GM18505 (cell line): Measurements from ENCODE around the gene TAS1R3.

ENCODE experiments used
- ATAC-seq: cut with Tn5 transposase; IDR thresholded peaks from one replicate; pipeline ENCODE4 v1.9.1; 2021; ENCODE audit not compliant: unreplicated experiment
- POLR2A ChIP-seq: IDR thresholded peaks from 4 replicates; pipeline ENCODE4 v1.6.1; 2011; ENCODE audit warnings: borderline replicate concordance; ENCODE audit not compliant: insufficient read depth, insufficient read length; ENCODE audit errors: extremely low read depth

Gene TAS1R3

DNA sequence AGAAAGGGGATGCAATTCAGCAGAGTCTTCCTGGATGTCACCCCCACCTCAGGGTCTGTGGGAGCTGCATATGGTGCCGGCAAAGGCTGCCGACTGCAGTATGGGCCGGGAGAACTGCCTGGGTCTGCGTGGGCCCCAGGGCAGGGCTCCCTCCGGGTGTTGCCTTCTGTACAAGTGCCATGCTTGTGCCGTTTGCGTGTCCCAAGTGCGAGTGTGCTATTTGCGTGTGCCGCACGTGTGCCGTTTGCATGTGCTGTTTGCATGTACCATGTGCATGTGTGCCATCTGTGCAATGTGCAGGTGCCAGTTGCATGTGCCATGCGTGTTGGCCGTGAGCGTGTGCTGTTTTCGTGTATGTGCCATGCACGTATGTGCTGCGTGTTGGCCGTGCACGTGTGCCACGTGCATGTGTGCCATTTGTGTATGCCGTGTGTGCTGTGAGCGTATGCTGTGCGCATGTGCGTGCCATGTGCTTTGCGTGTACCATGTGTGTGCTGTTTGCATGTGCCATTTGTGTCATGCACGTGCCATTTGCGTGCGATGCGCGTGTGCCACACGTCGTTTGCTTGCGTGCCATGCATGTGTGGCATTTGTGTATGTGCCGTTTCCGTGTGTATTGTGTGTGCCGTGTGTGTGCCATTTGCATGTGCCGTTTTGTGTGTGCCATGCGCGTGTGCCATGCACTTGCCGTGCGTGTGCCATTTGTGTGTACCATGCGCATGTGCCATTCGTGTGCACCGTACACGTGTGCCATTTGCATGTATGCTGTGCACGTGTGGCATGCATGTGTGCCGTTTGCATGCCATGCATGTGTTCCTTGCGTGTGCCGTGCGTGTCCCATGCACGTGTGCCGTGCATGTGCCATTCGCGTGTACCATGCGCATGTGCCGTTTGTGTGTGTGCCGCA, 1.5 kb upstream of the TAS1R3 start:
- ATAC-seq, result no peak
- no peak for TF ChIP-seq POLR2A

DNA sequence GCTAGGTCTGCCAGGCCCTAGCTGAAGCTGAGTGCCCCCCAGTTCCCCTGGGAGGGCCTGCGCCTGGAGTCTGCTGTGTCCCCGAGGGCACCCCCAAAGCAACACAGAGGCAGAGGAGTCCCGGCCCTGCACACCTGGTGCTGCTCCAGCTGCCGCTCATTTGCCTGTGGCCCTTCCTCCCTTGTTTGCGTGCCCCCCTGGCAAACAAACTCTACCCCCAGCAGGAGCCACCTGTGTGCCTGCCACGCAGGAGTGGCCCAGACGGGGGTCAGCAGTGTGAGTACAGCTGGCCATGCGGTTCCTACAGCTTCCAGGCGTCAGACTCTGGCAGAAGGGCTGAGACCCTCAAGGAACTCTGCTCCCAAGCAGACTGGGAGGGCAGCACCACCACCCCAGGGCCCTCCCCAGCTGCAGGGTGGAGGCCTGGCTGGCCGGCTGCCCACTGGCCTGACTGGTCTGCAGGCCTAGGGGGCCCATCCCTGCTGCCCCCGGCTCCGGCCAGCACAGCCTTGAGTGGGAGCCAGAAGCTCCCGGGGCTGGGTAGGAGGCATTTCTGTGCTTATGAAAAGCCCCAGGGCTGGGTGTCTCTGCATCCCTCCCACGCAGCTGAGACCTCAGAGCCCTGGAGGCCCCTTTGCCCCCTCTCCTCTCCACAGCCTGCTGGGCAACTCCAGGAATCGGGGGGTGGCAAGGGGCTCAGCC, 563 bp upstream of the TAS1R3 start:
- no peak for ATAC-seq
- TF ChIP-seq POLR2A, result no peak

- ATAC-seq, result no peak
- no peak for TF ChIP-seq POLR2A
Observed at GRCh38 chr1:1332031-1332755, 1.1 kb downstream of the TAS1R3 start.

- no peak for TF ChIP-seq POLR2A
- no peak for ATAC-seq
Observed at GRCh38 chr1:1332774-1333480, 1.8 kb downstream of the TAS1R3 start.

DNA sequence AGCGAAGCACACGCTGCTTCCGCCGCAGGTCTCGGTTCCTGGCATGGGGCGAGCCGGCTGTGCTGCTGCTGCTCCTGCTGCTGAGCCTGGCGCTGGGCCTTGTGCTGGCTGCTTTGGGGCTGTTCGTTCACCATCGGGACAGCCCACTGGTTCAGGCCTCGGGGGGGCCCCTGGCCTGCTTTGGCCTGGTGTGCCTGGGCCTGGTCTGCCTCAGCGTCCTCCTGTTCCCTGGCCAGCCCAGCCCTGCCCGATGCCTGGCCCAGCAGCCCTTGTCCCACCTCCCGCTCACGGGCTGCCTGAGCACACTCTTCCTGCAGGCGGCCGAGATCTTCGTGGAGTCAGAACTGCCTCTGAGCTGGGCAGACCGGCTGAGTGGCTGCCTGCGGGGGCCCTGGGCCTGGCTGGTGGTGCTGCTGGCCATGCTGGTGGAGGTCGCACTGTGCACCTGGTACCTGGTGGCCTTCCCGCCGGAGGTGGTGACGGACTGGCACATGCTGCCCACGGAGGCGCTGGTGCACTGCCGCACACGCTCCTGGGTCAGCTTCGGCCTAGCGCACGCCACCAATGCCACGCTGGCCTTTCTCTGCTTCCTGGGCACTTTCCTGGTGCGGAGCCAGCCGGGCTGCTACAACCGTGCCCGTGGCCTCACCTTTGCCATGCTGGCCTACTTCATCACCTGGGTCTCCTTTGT, 2.6 kb downstream of the TAS1R3 start:
- no peak for TF ChIP-seq POLR2A
- ATAC-seq, result no peak

DNA sequence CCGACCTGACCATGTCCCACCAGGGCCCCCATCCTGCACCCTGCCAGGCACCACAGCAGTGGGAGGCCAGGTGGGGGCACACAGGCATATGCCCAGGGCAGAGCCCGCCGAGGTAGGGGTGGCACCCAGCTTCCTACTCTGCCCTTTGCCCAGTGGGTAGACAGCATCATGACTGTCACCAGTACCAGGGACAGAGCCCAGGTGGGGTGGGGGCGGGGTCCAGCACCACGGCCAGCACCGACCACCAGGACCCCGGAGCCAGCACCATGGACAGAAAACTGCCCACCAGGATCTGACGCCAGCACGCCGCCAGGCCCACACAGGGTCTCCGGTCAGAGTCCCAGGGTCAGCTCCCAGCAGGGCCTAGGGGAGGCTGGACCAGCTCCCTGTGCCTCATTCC, 3.8 kb downstream of the TAS1R3 start:
- no peak for TF ChIP-seq POLR2A

DNA sequence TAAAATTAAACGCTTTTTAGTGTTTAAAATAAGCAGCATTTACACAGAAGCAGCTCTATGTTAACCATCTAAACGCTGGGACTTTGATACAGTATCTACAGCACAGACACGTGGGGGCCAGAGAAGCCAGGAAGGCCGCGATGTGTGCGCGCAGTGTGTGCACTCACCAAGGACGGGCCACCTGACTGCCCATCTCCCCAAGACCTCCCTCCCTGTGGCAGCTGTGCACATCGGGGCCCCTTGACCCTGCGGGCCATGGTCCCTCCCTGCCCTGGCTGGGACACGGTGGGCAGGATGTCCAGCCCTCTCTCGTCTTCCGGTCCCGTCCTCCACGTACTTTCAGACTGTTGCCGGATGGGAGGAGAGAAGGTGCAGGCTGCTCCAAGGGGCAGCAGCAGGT, 4.2 kb downstream of the TAS1R3 start:
- no peak for ATAC-seq
- TF ChIP-seq POLR2A, result no peak

More for the DNA sequence above, 3.8 kb downstream of the TAS1R3 start:
- ATAC-seq, result no peak

DNA sequence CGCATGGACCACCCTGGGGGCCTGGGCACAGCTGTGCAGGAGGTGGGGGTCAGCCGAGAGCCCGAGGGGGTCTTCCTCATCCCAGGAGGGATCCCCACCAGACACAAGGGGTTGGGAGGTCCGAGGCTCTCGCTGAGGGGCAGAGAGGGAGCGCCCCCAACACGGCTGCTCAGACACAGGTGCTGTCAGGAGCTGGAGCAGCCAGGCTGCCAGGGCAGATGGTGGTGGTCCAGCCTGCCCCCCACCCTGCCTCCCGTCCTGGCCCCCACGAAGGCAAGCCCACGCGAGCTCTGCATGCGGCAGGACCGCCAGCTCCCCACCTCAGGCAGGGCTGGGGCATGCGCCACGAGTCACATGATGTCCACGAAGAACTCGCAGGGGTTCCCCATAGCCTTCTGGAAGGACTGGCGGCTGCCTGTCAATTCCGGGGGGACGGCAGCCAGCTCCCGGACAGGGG, 4.7 kb downstream of the TAS1R3 start:
- TF ChIP-seq POLR2A, result no peak
- no peak for ATAC-seq

GRCh38 chr1:1336446-1336845, 5.4 kb downstream of the TAS1R3 start:
- TF ChIP-seq POLR2A, result no peak
- ATAC-seq, result no peak

DNA sequence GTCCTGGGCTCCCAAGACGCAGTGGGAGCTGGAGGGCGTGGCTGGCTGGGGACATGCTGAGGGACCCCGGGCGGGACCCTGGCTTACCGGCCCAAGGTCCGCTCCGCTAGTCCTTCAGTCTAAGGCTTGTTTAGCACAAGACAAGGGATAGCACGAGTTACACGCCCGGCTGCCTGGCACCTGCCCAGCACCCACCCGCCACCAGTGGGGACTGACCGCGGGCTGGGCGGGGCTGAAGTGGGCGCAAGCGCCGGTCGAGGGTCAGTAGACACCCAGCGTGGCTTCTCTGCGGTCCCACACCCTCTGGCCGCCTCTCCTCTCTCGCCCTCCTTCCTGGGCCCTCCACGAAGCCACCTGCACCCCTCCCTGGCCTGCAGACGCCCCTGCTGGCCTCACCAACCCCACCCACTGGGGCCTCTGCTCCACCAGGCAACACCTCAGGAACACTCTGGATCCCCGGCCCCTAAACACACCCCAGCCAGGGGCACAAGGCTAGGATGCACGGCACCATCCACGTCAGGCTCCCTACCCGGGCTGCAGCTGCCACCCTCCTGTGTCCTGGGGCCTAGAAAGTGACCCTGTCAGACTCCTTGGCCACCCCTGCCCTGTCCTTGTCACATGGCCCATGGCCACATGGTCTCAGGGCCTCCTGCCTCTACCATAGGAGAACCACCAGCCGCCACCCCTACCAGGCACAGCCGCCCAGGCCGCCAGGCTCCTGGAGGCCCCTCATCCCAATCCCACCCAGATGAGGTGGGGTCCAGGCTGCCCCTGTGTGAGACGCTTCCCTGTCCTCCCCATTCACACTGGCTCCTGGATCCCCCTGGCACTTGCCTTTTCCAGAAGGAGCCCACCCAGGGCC, 6.1 kb downstream of the TAS1R3 start:
- no peak for ATAC-seq
- TF ChIP-seq POLR2A, result no peak

- no peak for TF ChIP-seq POLR2A
- ATAC-seq, result no peak
Observed at GRCh38 chr1:1337793-1338147, 6.7 kb downstream of the TAS1R3 start.
